HepG2 (cell line): ENCODE data around the gene MAPRE3. TPM values are rescaled to one million over a fixed set of nuclear protein-coding genes. Genes with fewer than 3 reads are reported as not detected.

Source experiments
- ATAC-seq: fragments of 200-7000 bp; cut with Tn5 transposase; 3 replicates; pipeline ENCODE4 v1.9.1; 2020; ENCODE audit warnings: mild to moderate bottlenecking, moderate library complexity
- BruUV-seq: library from RNA; stranded (reverse); fragments of 400-500 nt; replicated peaks from 2 replicates; lab custom pipeline; 2021; lab: Mats Ljungman, UMichigan
- CTCF ChIA-PET: fragments of 300-600 bp; formaldehyde crosslinking; extraction: SDS; loops from one replicate; lab custom pipeline; 2021; ENCODE audit warnings: low total read pairs, inconsistent platforms, low intra/inter-chr PET ratio; lab: Yijun Ruan, JAX
- POLR2A ChIA-PET: fragments of 350-600 bp; sonication (Branson Sonifier 250); formaldehyde crosslinking; loops from one replicate; lab custom pipeline; 2020; ENCODE audit warnings: antibody characterized with exemption, inconsistent platforms; lab: Yijun Ruan, JAX
- DNase-seq: peaks from one replicate; pipeline ENCODE4 v3.0.0-alpha.2; 2015; ENCODE audit warnings: low spot score
- FAIRE-seq: peaks from 3 replicates; lab custom pipeline; 2011; peaks lifted over from hg19 to GRCh38; lab: Jason Lieb, UNC
- H2AFZ ChIP-seq: one replicate; pipeline ENCODE4 v1.6.1; 2011; ENCODE audit warnings: low read length, inconsistent platforms
- H3K27ac ChIP-seq: fragments of 300-600 bp; 3 replicates; pipeline ENCODE4 v1.8.0; 2011; ENCODE audit warnings: mixed run types, mild to moderate bottlenecking, mixed read lengths, low read length, inconsistent platforms; ENCODE audit not compliant: insufficient read depth; ENCODE audit errors: extremely low read length
- H3K27me3 ChIP-seq, 2 experiments: fragments of 200-600 bp in 1 of 2; 2 replicates in 1 of 2; 3 replicates in 1 of 2; pipeline versions ENCODE4 v1.6.0 to v1.8.0; 2011; ENCODE audit warnings: low read length in 2 of 2, mild to moderate bottlenecking in 2 of 2, moderate library complexity in 2 of 2, inconsistent platforms in 1 of 2; ENCODE audit not compliant: insufficient read depth in 2 of 2, control insufficient read depth in 1 of 2
- H3K36me3 ChIP-seq, 2 experiments: fragments of 200-600 bp in 1 of 2; replicated peaks in 1 of 2; 2 replicates in 1 of 2; 3 replicates in 1 of 2; pipeline versions ENCODE4 v1.5.1 to v1.8.0; 2011; ENCODE audit warnings: low read length in 2 of 2, inconsistent platforms in 1 of 2; ENCODE audit not compliant: insufficient read depth in 2 of 2, control insufficient read depth in 1 of 2
- H3K4me1 ChIP-seq: 2 replicates; pipeline ENCODE4 v1.5.1; 2012; ENCODE audit warnings: low read length, inconsistent platforms; ENCODE audit not compliant: insufficient read depth
- H3K4me2 ChIP-seq: 2 replicates; pipeline ENCODE4 v1.6.0; 2011; ENCODE audit warnings: low read depth, low read length, inconsistent platforms
- H3K4me3 ChIP-seq, 3 experiments: fragments of 200-600 bp in 1 of 3; sonication (generic), shearing (Covaris generic) in 1 of 3; replicated peaks in 1 of 3; 2 replicates each; pipeline ENCODE4 v1.5.1; 2011 to 2016; ENCODE audit warnings: low read length in 3 of 3, inconsistent platforms in 2 of 3, low read depth in 2 of 3, mild to moderate bottlenecking in 2 of 3, control low read depth in 1 of 3, mixed read lengths in 1 of 3; ENCODE audit not compliant: insufficient read depth in 1 of 3
- H3K79me2 ChIP-seq: one replicate; pipeline ENCODE4 v1.6.1; 2011; ENCODE audit warnings: low read length, inconsistent platforms; ENCODE audit not compliant: insufficient read depth
- H3K9ac ChIP-seq: 2 replicates; pipeline ENCODE4 v1.6.0; 2011; ENCODE audit warnings: mild to moderate bottlenecking, low read depth, low read length, inconsistent platforms; ENCODE audit not compliant: insufficient read depth
- H3K9me3 ChIP-seq: 2 replicates; pipeline ENCODE4 v1.5.1; 2012; ENCODE audit warnings: mild to moderate bottlenecking, low read length
- H4K20me1 ChIP-seq: 2 replicates; pipeline ENCODE4 v1.6.0; 2011; ENCODE audit warnings: inconsistent platforms, mild to moderate bottlenecking, low read length, moderate library complexity; ENCODE audit not compliant: insufficient read depth
- CCDC6 ChIP-seq: sonication (generic); formaldehyde crosslinking; IDR thresholded peaks from 2 replicates; pipeline ENCODE4 v1.8.1; 2022; ENCODE audit warnings: mild to moderate bottlenecking, missing genetic modification reagents, moderate library complexity
- DR1 ChIP-seq: sonication (generic); formaldehyde crosslinking; IDR thresholded peaks from 2 replicates; pipeline ENCODE4 v1.8.0; 2021; ENCODE audit warnings: mild to moderate bottlenecking, missing genetic modification reagents, inconsistent platforms
- POLR2A ChIP-seq, 2 experiments: IDR thresholded peaks; 2 replicates each; pipeline ENCODE4 v1.6.1; 2011; ENCODE audit warnings: low read depth in 2 of 2, low read length in 2 of 2, mild to moderate bottlenecking in 1 of 2, moderate library complexity in 1 of 2; ENCODE audit not compliant: insufficient read depth in 1 of 2
- POLR2G ChIP-seq: fragments of 200-400 bp; formaldehyde crosslinking; IDR thresholded peaks from 2 replicates; pipeline ENCODE4 v1.6.1; 2018; ENCODE audit warnings: mild to moderate bottlenecking, low read depth, low read length, moderate library complexity
- ZC3H4 ChIP-seq: sonication (generic); formaldehyde crosslinking; IDR thresholded peaks from 2 replicates; pipeline ENCODE4 v1.4.0; 2020; ENCODE audit warnings: missing genetic modification reagents, borderline replicate concordance
- ZNF160 ChIP-seq: sonication (generic); formaldehyde crosslinking; IDR thresholded peaks from 2 replicates; pipeline ENCODE4 v1.8.0; 2022; ENCODE audit warnings: mild to moderate bottlenecking, inconsistent platforms, missing genetic modification reagents
- WGBS: methylation state at CpG from one replicate; pipeline ENCODE4 v1.1.6; 2017; ENCODE audit warnings: low lambda C conversion rate; 5-methylcytosine and 5-hydroxymethylcytosine counted together
- in situ Hi-C: cut with HindIII; loops from 2 replicates; pipeline ENCODE4 v1.10.0; 2017; ENCODE audit warnings: low pct_unique_long_range_greater_than_20kb; ENCODE audit not compliant: extremely low pct_ligation_motif_present
- intact Hi-C: fragments of 100-400 bp; cut with micrococcal nuclease; formaldehyde crosslinking; loops from one replicate; pipeline ENCODE4 v1.10.0; 2022; ENCODE audit not compliant: unreplicated experiment
- polyA plus RNA-seq, 8 experiments: library from polyadenylated mRNA; depleted of rRNA in 3 of 8; stranded (reverse) in 7 of 8; unstranded in 1 of 8; fragments of >200 nt; fragmentation: Illumina TruSeq in 4 of 8; extraction: Trizol in 4 of 8; gene quantifications; 2 replicates each; pipeline versions ENCODE4 v1.2.1 to v1.2.3, GENCODE V29; 2011 to 2016; ENCODE audit warnings: low read depth in 4 of 8, missing spikeins in 1 of 8, mixed read lengths in 1 of 8; ENCODE audit not compliant: insufficient read depth in 1 of 8
- total RNA-seq, 5 experiments: library from RNA; depleted of rRNA; stranded (reverse); fragments of >200 nt; fragmentation: Illumina TruSeq; extraction: Trizol; gene quantifications; 2 replicates each; pipeline ENCODE4 v1.2.3, GENCODE V29; 2016; ENCODE audit warnings: low read depth in 1 of 5
- TF ChIP-seq, protein P1 (sequence below): sonication (generic); formaldehyde crosslinking; IDR thresholded peaks from 2 replicates; pipeline ENCODE4 v1.9.0; 2021; ENCODE audit warnings: missing genetic modification reagents, borderline replicate concordance
- TF ChIP-seq, protein P2 (sequence below): sonication (generic); formaldehyde crosslinking; IDR thresholded peaks from 2 replicates; pipeline ENCODE4 v1.8.0; 2022; ENCODE audit warnings: mild to moderate bottlenecking, missing genetic modification reagents
- TF ChIP-seq, protein P3 (sequence below), 2 experiments: fragments of 450-650 bp in 1 of 2; sonication (generic) in 1 of 2; formaldehyde crosslinking in 1 of 2; IDR thresholded peaks; 2 replicates each; pipeline versions ENCODE4 v1.6.1 to v1.8.0; 2016 to 2022; ENCODE audit warnings: antibody characterized with exemption in 1 of 2, mild to moderate bottlenecking in 1 of 2, missing genetic modification reagents in 1 of 2

Gene MAPRE3
- total and polyA plus RNA-seq, 2 of the 13 experiments (the other 11 are each of a cell fraction or from before 2014, with no cell fraction given) = 0.31 to 0.91 TPM

DNA sequence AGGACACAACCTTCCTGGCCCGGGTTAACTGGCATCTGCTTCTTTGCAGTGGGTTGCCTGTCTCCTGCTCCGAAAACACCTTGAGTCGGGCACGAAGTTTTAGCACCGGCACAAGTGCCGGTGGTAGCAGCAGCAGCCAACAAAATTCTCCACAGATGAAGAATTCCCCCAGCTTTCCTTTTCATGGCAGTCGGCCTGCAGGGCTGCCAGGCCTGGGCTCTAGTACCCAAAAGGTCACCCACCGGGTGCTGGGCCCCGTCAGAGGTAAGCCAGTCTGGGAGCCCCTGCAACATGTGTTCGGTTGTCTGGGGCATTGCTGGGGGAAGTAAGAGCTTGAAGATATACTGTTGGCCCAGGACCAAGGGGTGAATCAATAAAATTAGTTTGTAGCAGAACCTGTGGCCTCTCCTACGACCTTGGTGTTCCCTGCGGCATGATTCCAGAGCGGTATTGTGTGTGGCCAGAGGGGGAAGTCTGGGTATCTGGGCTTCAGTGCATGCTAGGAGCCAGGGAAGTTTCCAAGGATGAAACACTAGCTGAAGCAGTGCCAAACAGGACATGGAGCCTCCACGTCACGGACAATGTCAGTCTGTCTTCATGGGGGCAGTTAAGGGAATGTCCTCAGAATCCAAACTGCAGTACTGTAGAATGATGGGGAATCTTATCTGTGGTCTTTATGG lies 88.8 kb downstream of the MAPRE3 start:
- no peak overlapping the region for H3K9ac ChIP-seq
- BruUV-seq = no TSS peak
- DNase-seq (no peak), ATAC-seq (peak; percentile 41), FAIRE-seq (no peak)
- H4K20me1 ChIP-seq = peaks cover 2% of the 10 kb centered on the region; the same call in 1 of the 2 replicates
- H3K27ac ChIP-seq = no peak overlapping the region
- no peaks in the 10 kb centered on the region for H3K79me2 ChIP-seq
- H3K4me2 ChIP-seq = no peak overlapping the region
- peaks cover 15 to 49% of the 10 kb centered on the region in 2 experiments for H3K36me3 ChIP-seq
- no peak overlapping the region for H2AFZ ChIP-seq
- no peaks in the 10 kb centered on the region for H3K4me1 ChIP-seq
- 89% methylated on average over 15 of the region's 15 CpGs for WGBS
- POLR2A ChIA-PET = interaction anchor here (1.1 to 11.6 kb wide), 9 partner anchors 8 to 35 kb away, joined by 3 to 100 read pairs (median 7); partner anchors contain the start of genes AGBL5, EMILIN1 and OST4
- no peak overlapping the region for H3K4me3 ChIP-seq
- H3K9me3 ChIP-seq = no peaks in the 10 kb centered on the region
- no peaks in the 10 kb centered on the region for H3K27me3 ChIP-seq
- CTCF ChIA-PET = no interaction called here
- in situ Hi-C loops = no loop called here
- intact Hi-C loops = no loop called here
- TF ChIP-seq POLR2A (IDR thresholded peaks at IDR 0.05; ENCODE audit: insufficient read depth in 1 of 2, low read depth in 2 of 2, low read length in 2 of 2) (peak in 1 of 2 experiments; percentile 18; a peak in 2 of 4 replicates), POLR2G (no peak; the same call in 1 of the 2 replicates), CCDC6 (CRISPR knock-in tag) (no peak), DR1 (CRISPR knock-in tag) (no peak), ZNF160 (no peak), ZC3H4 (CRISPR knock-in tag) (no peak)
- TF ChIP-seq, protein P1, sequence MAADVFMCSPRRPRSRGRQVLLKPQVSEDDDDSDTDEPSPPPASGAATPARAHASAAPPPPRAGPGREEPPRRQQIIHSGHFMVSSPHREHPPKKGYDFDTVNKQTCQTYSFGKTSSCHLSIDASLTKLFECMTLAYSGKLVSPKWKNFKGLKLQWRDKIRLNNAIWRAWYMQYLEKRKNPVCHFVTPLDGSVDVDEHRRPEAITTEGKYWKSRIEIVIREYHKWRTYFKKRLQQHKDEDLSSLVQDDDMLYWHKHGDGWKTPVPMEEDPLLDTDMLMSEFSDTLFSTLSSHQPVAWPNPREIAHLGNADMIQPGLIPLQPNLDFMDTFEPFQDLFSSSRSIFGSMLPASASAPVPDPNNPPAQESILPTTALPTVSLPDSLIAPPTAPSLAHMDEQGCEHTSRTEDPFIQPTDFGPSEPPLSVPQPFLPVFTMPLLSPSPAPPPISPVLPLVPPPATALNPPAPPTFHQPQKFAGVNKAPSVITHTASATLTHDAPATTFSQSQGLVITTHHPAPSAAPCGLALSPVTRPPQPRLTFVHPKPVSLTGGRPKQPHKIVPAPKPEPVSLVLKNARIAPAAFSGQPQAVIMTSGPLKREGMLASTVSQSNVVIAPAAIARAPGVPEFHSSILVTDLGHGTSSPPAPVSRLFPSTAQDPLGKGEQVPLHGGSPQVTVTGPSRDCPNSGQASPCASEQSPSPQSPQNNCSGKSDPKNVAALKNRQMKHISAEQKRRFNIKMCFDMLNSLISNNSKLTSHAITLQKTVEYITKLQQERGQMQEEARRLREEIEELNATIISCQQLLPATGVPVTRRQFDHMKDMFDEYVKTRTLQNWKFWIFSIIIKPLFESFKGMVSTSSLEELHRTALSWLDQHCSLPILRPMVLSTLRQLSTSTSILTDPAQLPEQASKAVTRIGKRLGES (CRISPR knock-in tag) = no peak
- TF ChIP-seq, protein P2, sequence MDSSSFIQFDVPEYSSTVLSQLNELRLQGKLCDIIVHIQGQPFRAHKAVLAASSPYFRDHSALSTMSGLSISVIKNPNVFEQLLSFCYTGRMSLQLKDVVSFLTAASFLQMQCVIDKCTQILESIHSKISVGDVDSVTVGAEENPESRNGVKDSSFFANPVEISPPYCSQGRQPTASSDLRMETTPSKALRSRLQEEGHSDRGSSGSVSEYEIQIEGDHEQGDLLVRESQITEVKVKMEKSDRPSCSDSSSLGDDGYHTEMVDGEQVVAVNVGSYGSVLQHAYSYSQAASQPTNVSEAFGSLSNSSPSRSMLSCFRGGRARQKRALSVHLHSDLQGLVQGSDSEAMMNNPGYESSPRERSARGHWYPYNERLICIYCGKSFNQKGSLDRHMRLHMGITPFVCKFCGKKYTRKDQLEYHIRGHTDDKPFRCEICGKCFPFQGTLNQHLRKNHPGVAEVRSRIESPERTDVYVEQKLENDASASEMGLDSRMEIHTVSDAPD = no peak
- TF ChIP-seq, protein P3, sequence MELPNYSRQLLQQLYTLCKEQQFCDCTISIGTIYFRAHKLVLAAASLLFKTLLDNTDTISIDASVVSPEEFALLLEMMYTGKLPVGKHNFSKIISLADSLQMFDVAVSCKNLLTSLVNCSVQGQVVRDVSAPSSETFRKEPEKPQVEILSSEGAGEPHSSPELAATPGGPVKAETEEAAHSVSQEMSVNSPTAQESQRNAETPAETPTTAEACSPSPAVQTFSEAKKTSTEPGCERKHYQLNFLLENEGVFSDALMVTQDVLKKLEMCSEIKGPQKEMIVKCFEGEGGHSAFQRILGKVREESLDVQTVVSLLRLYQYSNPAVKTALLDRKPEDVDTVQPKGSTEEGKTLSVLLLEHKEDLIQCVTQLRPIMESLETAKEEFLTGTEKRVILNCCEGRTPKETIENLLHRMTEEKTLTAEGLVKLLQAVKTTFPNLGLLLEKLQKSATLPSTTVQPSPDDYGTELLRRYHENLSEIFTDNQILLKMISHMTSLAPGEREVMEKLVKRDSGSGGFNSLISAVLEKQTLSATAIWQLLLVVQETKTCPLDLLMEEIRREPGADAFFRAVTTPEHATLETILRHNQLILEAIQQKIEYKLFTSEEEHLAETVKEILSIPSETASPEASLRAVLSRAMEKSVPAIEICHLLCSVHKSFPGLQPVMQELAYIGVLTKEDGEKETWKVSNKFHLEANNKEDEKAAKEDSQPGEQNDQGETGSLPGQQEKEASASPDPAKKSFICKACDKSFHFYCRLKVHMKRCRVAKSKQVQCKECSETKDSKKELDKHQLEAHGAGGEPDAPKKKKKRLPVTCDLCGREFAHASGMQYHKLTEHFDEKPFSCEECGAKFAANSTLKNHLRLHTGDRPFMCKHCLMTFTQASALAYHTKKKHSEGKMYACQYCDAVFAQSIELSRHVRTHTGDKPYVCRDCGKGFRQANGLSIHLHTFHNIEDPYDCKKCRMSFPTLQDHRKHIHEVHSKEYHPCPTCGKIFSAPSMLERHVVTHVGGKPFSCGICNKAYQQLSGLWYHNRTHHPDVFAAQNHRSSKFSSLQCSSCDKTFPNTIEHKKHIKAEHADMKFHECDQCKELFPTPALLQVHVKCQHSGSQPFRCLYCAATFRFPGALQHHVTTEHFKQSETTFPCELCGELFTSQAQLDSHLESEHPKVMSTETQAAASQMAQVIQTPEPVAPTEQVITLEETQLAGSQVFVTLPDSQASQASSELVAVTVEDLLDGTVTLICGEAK (IDR thresholded peaks at IDR 0.05) = no peak
- TF ChIP-seq, protein P3 (CRISPR knock-in tag; IDR thresholded peaks at IDR 0.05) = no peak
